Mucosa of gallbladder (tissue), 1 donor: ENCODE data around the gene BCKDHA. TPM values are rescaled to one million over a fixed set of nuclear protein-coding genes. Genes with fewer than 3 reads are reported as not detected.
"Not testable (repeated sequence)": the region's sequence is repeated elsewhere in the genome, so short reads cannot be mapped to it uniquely, and the experiment has no call there.

Source experiments
- DNase-seq: peaks from one replicate; pipeline ENCODE4 v3.0.0-alpha.2; 2020; ENCODE audit warnings: low spot score
- total RNA-seq: library from RNA; stranded (reverse); gene quantifications from one replicate; pipeline ENCODE4 v1.2.1, GENCODE V29; 2021
- donor health status: DM: no; HTN: no; CAD: no.

BCKDHA gene
- total RNA-seq, 1 donor from 2014 or later: 26.4 TPM

GRCh38 chr19:41366089-41366488, 31.5 kb upstream of the BCKDHA start:
- DNase-seq: no peak

- DNase-seq: no peak
Observed at GRCh38 chr19:41367848-41368301, 29.7 kb upstream of the BCKDHA start.

DNA sequence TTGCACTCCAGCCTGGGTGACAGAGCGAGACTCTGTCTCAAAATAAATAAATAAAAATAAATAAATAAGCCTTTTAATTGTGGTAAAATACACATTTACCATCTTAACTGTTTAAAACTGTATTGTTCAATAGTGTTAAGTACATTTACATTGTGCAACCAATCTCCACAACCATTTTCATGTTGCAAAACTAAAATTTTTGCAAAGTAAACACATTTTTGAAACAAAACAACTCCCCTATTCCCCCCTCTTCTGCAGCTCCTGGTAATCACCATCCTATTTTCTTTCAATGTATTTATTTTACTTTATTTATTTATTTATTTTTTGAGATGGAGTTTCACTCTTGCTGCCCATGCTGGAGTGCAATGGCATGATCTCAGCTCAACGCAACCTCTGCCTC, 27.8 kb upstream of the BCKDHA start:
- no peak for DNase-seq

- not testable (repeated sequence) for DNase-seq
Observed at GRCh38 chr19:41371119-41371518, 26.5 kb upstream of the BCKDHA start.

- no peak for DNase-seq
Observed at GRCh38 chr19:41371541-41371940, 26.1 kb upstream of the BCKDHA start.

DNA sequence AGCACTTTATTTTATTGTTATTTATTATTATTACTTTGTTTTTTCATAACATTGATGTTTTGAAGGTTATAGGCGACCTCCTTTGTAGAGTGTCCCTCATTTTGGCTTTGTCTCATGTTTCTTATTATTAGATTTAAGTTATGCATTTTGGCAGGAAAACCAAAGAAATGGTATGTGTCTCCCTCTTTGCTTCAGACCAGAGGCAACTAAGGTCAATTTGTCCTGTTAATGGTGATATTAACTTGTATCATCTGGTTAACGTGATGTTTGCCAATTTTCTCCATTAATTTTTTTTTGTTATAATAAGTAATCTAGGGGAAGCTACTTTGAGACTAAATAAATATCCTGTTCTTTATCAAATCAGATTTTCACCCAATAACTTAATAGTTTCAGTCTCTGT, 25.1 kb upstream of the BCKDHA start:
- no peak for DNase-seq

DNA sequence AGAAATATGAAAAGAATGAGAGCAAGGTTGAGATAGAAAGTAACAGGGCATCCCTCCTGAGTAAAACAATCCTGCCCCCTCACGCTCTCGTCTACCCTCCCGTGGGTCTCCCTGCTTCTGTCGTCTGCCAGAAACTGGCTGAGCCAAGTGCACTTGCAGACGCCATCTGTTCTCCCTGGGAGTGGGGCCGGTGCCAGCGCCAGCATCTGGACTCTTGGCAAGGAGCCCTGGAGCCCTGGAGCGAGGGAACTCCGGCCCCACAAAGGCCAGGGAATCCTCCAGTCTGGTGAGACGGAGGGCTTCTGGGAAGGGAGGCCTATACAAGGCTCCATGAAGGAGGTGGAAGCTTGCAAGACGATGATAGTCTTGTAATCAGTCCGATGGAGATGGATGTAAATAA, 23.6 kb upstream of the BCKDHA start:
- peak; percentile 67 for DNase-seq

- no peak for DNase-seq
Observed at GRCh38 chr19:41376241-41376997, 21.2 kb upstream of the BCKDHA start, which contains the start of gene TMEM91. TSS of gene TMEM91 (plus strand) at chr19:41376533. CDS start at chr19:41378310, 1,777 bp downstream.

DNA sequence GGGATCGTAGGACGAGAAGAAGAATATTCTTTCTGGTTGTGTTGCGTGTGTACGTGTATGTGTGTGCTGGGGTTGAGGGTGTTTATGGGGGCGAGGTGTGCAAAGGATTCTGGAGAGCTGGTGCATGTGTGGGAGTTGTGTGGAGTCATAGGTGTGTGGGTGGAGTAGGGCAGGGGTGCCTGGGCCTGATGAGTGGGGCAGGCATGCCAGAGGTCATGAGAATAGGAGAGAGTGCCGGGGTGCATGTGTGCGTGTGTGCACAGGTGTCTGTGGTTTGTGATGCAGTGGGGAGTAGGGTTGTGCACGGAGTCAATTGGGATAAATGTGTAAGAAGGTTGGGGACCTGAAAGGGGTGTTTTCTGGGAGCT, 20.6 kb upstream of the BCKDHA start:
- no peak for DNase-seq

GRCh38 chr19:41377977-41378709, 19.5 kb upstream of the BCKDHA start:
- no peak for DNase-seq

DNA sequence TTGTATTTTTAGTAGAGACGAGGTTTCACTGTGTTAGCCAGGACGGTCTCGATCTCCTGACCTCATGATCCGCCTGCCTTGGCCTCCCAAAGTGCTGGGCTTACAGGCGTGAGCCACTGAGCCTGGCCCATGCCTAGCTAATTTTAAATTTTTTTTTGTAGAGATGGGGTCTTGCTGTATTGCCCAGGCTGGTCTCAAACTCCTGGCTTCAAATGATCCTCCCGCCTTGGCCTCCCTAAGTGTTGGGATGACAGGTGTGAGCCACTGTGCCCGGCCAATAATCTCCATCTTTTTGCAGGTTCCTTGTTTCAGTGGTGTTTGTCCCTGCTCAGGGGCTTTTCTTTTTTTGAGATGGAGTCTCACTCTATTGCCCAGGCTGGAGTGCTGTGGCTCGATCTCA, 16.1 kb upstream of the BCKDHA start:
- DNase-seq: not testable (repeated sequence)

DNA sequence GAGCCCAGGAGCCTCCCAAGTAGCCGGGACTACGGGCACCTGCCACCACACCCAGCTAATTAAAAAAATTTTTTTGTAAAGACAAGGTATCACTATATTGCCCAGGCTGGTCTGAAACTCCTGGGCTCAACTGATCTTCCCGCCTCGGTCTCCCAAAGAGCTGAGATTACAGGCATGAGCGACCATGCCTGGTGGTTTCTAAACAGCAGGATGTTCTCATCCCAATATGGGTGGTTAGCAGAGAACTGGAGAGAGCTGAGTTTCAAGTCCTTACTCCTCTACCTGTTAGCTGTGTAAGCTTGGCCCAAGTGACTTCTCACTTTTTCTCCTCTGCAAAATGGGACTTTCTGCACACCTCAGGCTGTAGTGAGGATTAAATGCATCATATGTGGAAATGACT, 13.3 kb upstream of the BCKDHA start:
- no peak for DNase-seq

DNA sequence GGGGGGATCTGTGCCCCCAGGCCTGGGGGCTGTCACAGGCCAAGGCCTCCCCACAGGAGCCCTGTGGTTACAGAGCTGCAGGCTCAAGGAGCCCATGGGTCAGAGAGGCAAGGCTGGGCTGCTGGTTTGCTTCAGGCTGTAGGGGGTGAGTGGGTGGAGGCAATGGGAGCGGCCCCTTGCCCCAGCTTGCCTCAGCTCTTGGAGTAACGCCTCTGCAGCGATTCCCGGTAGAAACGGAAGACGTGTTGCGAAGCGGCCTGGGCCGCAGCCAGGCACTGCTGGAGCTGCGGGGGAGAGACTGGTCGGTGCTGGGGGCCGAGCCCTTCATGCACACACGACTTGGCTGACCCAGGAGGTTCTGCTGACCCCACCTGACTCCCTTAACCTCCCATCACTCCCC, 11.2 kb upstream of the BCKDHA start:
- DNase-seq: no peak

- no peak for DNase-seq
Observed at GRCh38 chr19:41391618-41392017, 6.0 kb upstream of the BCKDHA start.

GRCh38 chr19:41392775-41393174, 4.8 kb upstream of the BCKDHA start:
- DNase-seq: no peak

- DNase-seq: no peak
Observed at GRCh38 chr19:41395355-41395754, 2.3 kb upstream of the BCKDHA start.

DNA sequence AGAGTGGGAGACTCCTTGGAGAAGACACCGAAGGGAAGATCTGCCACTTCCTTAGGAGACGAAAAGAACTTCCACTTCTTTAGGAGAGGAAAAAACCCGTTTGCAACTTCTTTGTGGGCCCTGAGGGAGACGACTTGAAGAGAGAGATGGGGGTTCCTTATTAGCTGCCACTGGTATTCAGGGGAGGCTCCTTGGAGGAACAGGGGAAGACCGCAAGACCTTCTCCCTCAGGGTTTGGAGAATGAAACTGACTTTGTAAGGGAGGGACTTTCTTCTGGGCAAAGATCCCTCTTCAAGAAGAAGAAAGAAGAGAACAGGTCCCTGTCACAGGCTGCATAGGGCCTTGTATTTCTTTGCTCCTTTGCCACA, 416 bp downstream of the BCKDHA start:
- DNase-seq: no peak

DNA sequence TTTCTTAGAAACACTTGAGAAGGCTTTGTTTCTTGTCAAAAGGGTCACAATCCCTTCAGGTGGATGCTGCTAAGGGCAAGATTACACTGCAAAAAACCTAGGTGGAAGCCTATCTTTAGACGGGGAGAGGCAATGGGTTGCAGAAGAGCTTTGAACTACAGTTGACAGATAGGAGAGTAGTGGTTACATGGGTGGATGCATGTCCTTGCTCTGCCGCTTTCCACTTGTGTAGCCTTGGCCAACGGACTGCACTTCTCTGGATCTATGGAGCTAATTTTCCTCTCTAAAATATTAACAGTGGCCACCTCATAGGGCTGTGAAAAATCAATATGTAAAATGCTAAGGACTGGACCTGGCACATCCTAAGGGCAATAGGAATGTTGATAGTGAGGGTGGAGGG, 980 bp downstream of the BCKDHA start:
- no peak for DNase-seq

DNA sequence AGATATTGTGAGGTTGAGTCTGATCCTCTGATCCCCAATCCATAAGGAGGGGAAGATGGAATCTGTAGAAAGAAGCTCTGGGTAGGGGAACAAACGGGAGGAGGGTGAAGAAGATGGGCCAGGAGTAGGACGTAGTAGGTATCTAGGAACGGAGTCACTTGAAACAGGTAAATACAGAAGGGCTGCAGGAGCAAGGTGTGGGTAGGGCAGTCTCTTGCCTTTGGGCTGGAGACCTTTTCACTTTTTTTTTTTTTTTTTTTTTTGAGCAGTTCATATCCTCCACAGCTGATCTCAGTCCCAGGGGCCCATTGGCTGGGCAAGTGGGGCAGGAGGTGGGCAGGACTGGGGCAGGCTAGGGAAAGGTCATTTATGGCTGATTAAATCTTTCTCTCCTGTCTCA, 1.5 kb downstream of the BCKDHA start:
- no peak for DNase-seq

DNA sequence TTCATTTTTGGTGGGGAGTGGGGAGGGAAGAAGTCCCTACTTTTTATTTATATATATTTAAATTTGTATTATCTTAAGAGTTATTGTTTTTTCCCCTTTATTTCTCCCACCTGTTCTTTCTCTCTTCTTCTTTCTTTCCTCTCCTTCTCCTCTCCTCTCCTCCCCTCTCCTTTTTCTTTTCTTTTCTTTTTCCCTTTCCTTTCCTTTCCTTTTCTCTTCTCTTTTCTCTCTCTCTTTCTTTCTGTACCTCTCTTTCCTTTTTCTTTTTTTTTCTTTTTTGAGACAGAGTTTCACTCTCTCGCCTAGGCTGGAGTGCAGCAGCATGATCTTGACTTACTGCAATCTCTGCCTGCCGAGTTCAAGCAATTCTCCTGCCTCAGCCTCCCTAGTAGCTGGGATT, 1.9 kb downstream of the BCKDHA start:
- no peak for DNase-seq

DNA sequence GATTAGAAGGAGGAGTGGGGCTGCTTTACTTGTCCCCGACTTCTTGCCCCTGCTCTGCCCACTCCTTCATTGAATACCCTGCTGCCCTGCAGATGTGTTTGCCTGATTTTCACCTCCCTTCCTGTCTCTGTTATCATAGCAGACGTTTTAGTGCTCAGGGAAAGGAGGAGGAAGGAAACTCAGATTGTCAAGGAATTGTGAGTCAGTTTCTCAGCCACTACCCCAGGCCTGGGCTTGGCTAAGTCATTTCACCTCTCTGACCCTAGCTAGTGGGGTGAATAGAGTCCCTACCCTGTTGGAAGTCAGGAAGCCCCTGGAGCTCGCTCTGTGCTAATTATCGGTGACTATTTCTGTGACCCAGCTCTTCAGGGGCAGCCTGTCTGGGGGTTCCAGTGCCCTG, 3.9 kb downstream of the BCKDHA start:
- no peak for DNase-seq

DNA sequence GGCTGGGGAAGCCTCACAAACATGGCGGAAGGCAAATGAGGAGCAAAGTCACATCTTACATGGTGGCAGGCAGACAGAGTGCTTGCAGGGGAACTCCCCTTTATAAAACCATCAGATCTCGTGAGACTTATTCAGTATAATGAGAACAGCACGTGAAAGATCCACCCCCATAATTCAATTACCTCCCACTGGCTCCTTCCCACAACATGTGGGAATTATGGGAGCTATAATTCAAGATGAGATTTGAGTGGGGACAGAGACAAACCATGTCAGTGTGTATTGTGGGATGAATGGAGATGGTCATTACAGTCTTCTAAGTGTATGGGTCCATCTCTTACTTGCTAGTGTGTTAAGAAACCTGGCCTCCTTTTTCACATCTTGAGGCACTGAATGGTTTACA, 4.4 kb downstream of the BCKDHA start:
- DNase-seq: no peak

GRCh38 chr19:41403181-41403970, 5.8 kb downstream of the BCKDHA start:
- no peak for DNase-seq
